ENCODE results near the gene TAS1R3.
A peak's percentile ranks its signal among the peaks of the same experiment; 100 is the strongest.

The TAS1R3 gene

GRCh38 chr1:1331068-1331965 is at the start of gene TAS1R3:
TAS1R3 (plus strand) TSS chr1:1331280; CDS start chr1:1331346, 66 bp downstream.
- DNase-seq (ENCODE audit: low spot score), result no peak

GRCh38 chr1:1281533-1282321 is 49.4 kb upstream of the TAS1R3 start:
- DNase-seq (ENCODE audit: low spot score), result no peak

- no peak for DNase-seq (ENCODE audit: low spot score)
These were observed 48.1 kb upstream of the TAS1R3 start for GRCh38 chr1:1282998-1283397.

GRCh38 chr1:1283821-1284220 is 47.3 kb upstream of the TAS1R3 start:
- no peak for DNase-seq (ENCODE audit: low spot score)

- no peak for DNase-seq (ENCODE audit: low spot score)
These were observed 46.6 kb upstream of the TAS1R3 start for GRCh38 chr1:1284221-1285101.

- DNase-seq (ENCODE audit: low spot score), result no peak
These were observed 45.9 kb upstream of the TAS1R3 start for GRCh38 chr1:1285102-1285571.

GRCh38 chr1:1285611-1286311 is 45.3 kb upstream of the TAS1R3 start:
- no peak for DNase-seq (ENCODE audit: low spot score)

GRCh38 chr1:1286313-1287261 is 44.5 kb upstream of the TAS1R3 start:
- no peak for DNase-seq (ENCODE audit: low spot score)

- no peak for DNase-seq (ENCODE audit: low spot score)
These were observed 43.6 kb upstream of the TAS1R3 start for GRCh38 chr1:1287288-1288110.

GRCh38 chr1:1290238-1290731 is 40.8 kb upstream of the TAS1R3 start:
- DNase-seq (ENCODE audit: low spot score), result peak; percentile 96

- peak; percentile 63 for DNase-seq (ENCODE audit: low spot score)
These were observed 40.0 kb upstream of the TAS1R3 start for GRCh38 chr1:1291023-1291528.

GRCh38 chr1:1291548-1292441 is 39.3 kb upstream of the TAS1R3 start:
- peak; percentile 96 for DNase-seq (ENCODE audit: low spot score)

- DNase-seq (ENCODE audit: low spot score), result no peak
These were observed 38.7 kb upstream of the TAS1R3 start for GRCh38 chr1:1292442-1292779.

GRCh38 chr1:1292851-1293250 is 38.2 kb upstream of the TAS1R3 start:
- DNase-seq (ENCODE audit: low spot score), result no peak

- DNase-seq (ENCODE audit: low spot score), result no peak
These were observed 37.5 kb upstream of the TAS1R3 start for GRCh38 chr1:1293263-1294249.

- no peak for DNase-seq (ENCODE audit: low spot score)
These were observed 36.7 kb upstream of the TAS1R3 start for GRCh38 chr1:1294250-1294890.

Measured in HuH-7.5 (cell line).